ENCODE data around the gene ZC3H11A. TPM values are rescaled to one million over a fixed set of nuclear protein-coding genes. Genes with fewer than 3 reads are reported as not detected.
"Not testable (repeated sequence)": the region's sequence is repeated elsewhere in the genome, so short reads cannot be mapped to it uniquely, and the experiment has no call there.

The ZC3H11A gene
- 100 to 1,000 TPM; 123 to 169 (median 153) TPM for polyA plus RNA-seq (ENCODE audit: insufficient read depth in 1 of 5, insufficient read length in 5 of 5, low replicate concordance in 1 of 5)
- long read RNA-seq, donor 1, full-length matches to known transcripts, result 8 of 222 reads
- long read RNA-seq, donor 1, partial matches to known transcripts, result 214 of 222 reads
- long read RNA-seq, donor 1, other reads (novel, unspliced or antisense), result 0 of 222 reads
- long read RNA-seq, donor 2, partial matches to known transcripts, result 50 of 52 reads
- long read RNA-seq, donor 2, other reads (novel, unspliced or antisense), result 0 of 52 reads
- long read RNA-seq, donor 3, partial matches to known transcripts, result 144 of 147 reads
- long read RNA-seq, donor 3, other reads (novel, unspliced or antisense), result 0 of 147 reads
- long read RNA-seq, donor 4, full-length matches to known transcripts, result 1 of 167 reads
- long read RNA-seq, donor 4, partial matches to known transcripts, result 166 of 167 reads
- long read RNA-seq, donor 4, other reads (novel, unspliced or antisense), result 0 of 167 reads
- long read RNA-seq, donor 5, full-length matches to known transcripts, result 6 of 159 reads
- long read RNA-seq, donor 5, partial matches to known transcripts, result 138 of 159 reads
- long read RNA-seq, donor 5, other reads (novel, unspliced or antisense), result 15 of 159 reads
- long read RNA-seq, donor 6, partial matches to known transcripts, result 179 of 184 reads
- long read RNA-seq, donor 6, other reads (novel, unspliced or antisense), result 0 of 184 reads
- long read RNA-seq, donor 7, full-length matches to known transcripts, result 8 of 61 reads
- long read RNA-seq, donor 7, partial matches to known transcripts, result 53 of 61 reads
- long read RNA-seq, donor 7, other reads (novel, unspliced or antisense), result 0 of 61 reads
- long read RNA-seq, donor 8, partial matches to known transcripts, result 27 of 28 reads
- long read RNA-seq, donor 8, other reads (novel, unspliced or antisense), result 0 of 28 reads

DNA sequence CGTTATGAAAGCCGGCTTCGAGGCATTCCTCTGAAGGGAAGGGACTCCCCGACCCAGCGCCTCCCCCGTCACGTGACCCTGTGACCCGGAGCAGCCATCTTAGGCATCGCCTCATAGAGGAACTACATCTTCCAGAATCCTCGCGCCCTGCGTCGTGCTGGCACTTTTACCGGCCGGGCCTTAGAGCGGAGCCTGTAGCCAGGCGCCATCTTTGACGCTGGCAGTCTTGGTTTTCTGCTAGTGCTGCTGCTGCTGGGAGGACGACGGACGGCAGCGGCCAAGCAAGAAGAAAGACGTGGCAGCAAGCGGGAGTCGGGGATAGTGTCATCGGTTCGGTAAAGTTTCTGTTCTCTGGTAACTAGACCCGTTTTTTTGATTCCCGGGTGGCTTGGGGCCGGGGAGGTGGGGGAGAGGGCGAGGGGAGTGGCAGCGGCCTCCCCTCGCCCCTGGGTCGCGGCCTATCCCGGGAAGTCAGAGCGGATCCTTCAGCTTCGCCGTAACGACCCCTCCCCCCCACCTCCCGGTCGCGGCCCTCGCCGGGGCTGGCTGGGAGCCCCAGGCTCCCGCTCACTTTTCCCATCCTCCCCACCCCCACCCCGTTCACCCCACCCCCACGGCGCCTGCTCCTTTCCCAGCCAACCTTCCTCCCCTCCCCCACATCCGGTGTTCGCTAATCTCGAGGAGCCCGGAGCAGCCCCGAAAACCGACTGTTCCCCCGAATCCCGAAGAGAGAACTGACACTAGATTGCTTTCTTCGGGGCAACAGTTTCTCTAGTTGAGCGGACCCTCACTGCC, at the start of gene ZC3H11A, which contains the start of gene ZBED6:
ZC3H11A (plus strand) TSS at position 183 of the 795 bp plus-strand sequence. CDS start 21,448 bp downstream, outside the sequence.
ZBED6 (plus strand) TSS at position 183 of the 795 bp plus-strand sequence. CDS start 1,900 bp downstream, outside the sequence.
- peak; percentile 95 to 98 for DNase-seq

DNA sequence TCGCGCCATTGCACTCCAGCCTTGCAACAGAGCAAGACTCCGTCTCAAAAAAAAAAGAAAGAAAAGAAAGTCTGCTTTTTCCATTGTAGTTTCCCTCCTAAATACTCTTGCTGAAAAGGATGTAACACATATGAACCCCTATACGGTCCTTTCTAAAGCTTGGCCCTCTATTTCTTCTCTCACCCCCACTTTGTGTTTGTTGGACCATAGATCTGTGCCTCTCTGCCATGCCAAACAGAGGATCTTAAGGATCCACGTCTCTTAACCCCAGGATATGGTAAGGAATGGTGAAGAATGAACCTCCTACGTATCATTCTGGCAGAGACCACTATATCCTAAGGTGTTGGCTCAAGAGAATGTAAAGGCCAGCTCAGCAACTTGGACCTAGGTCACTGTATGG, 49.1 kb upstream of the ZC3H11A start:
- DNase-seq, result no peak

DNA sequence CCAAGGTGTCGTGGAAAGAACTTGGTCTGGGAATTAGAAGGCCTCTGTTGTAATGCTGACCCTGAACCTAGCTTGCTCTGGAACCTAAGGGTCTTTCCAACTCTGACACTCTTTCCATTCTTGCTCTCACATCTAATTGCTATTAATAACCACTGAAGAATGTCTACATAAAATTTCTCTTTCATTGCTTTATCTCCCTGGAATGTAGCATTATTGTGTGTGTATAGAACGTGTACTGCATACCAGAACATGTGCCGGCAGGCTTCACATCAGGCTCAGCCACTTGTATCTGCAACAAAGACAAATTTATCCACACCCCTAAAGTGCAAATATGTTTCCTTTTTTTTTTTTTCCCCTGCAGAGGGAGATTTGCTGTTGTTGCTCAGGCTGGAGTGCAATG, 44.4 kb upstream of the ZC3H11A start:
- DNase-seq, result no peak

DNA sequence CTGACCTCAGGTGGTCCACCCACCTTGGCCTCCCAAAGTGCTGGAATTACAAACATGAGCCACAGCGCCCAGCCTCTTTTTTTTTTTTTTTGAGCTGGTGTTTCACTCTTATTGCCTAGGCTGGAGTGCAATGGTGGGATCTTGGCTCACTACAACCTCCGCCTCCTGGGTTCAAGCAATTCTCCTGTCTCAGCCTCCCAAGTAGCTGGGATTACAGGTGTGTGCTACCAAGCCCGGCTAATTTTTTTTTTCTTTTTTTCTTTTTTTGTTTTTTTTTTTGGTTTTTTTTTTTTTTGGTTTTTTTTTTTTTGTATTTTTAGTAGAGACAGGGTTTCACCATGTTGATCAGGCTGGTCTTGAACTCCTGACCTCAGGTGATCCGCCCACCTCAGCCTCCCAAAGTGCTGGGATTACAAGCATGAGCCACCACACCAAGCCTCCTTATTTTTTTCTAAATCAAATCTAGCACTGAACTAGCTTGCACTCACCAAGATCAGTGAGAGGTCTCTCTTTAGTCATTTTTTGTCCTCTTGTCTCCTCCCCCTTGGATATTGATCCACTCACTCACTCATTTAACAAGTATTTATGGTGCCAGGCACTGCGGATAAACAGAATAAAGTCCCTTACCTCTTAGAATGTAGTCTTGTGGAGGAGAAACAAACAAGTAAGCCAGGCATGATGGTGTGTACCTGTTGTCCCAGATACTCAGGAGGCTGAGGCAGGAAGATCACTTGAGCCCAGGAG, 43.6 kb upstream of the ZC3H11A start:
- DNase-seq, result not testable (repeated sequence)

DNA sequence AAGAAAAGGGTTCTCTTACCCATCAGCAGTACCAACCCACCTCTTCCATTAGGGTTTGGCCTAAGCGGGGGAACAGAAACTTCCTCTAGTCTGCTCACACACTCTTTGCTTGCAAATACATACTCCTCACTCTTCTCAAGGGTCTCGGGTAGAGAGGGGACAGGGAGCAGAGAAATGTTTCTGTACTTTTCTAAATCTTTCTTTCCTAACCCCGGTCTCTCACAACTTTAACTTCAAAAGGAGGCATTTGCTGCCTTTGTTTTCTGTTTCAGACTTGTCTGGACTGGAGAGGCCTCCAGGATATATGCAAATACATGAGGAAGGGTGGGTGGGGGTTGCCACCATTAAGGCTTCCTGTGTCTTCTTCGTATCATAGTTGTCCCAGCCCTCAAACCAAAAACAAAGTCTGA, 41.0 kb upstream of the ZC3H11A start:
- no peak for DNase-seq

DNA sequence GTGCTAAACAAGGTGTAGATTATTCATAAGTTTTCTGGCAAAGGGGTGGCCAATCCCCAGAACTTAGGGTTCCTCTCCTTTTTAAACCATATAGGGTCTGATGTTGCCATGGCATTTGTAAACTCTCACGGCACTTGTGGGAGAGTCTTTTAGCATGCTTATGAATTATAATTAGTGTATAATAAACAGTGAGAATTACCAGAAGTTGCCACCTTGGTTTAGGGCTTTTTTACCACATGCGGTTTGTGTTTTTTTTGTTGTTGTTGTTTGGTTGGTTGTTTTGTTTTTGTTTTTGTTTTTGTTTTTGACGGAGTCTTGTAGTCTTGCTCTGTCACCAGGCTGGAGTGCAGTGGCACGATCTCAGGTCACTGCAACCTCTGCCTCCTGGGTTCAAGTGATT, 39.4 kb upstream of the ZC3H11A start:
- DNase-seq, result no peak

DNA sequence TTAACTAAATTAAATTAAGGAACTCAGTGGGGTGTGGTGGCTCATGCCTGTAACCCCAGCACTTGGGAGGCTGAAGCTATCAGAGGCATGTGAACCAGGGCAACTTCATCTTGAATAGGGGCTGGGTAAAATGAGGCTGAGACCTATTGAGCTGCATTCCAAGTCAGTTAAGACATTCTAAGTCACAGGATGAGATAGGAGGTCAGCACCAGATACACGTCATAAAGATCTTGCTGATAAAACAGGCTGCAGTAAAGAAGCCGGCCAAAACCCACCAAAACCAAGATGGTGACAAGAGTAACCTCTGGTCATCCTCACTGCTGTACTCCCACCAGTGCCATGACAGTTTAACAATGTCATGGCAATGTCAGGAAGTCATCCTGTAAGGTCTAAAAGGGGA, 36.7 kb upstream of the ZC3H11A start:
- not testable (repeated sequence) for DNase-seq

DNA sequence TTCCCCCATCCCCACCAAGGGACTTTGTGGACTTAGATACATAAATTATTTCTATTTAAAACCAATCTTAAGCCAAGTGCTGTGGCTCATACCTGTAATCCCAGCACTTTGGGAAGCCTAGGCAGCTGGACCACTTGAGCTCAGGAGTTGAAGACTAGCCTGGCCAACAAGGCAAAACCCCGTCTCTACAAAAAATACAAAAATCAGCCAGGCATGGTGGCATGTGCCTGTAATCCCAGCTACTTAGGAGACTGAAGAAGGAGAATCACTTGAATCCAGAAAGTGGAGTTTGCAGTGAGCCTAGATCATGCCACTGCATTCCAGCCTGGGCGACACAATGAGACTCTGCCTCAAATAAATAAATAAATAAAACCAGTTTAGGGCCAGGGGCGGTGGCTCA, 34.9 kb upstream of the ZC3H11A start:
- no peak for DNase-seq

DNA sequence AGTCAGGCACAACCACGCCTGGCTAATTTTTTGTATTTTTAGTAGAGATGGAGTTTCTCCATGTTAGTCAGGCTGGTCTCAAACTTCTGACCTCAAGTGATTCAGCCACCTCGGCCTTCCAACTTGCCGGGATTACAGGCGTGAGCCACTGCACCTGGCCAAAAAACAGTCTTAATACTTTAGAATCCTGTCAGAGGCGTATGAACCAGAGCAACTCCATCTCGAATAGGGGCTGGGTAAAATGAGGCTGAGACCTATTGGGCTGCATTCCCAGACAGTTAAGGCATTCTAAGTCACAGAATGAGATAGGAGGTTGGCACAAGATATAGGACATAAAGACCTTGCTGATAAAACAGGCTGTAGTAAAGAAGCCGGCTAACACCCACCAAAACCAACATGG, 33.5 kb upstream of the ZC3H11A start:
- not testable (repeated sequence) for DNase-seq

DNA sequence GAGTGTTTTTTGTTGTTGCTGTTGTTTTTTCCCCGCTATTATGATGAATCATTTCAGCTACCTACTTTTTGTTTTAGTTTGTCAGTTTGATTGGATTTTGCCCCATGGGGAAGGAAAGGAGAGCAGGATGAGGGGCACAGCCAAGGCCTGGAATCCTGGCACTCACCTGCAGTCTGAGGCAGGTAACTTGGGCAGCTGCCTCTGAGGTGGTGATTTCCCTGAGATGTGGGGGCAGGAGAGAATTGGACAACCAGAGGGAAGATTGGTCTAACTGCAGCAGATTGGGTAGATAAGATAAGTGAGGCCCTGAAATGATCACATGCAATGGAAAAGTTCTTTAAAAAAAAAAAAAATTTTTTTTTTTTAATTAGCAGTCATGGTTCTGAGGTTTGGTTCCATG, 31.9 kb upstream of the ZC3H11A start:
- DNase-seq, result no peak

DNA sequence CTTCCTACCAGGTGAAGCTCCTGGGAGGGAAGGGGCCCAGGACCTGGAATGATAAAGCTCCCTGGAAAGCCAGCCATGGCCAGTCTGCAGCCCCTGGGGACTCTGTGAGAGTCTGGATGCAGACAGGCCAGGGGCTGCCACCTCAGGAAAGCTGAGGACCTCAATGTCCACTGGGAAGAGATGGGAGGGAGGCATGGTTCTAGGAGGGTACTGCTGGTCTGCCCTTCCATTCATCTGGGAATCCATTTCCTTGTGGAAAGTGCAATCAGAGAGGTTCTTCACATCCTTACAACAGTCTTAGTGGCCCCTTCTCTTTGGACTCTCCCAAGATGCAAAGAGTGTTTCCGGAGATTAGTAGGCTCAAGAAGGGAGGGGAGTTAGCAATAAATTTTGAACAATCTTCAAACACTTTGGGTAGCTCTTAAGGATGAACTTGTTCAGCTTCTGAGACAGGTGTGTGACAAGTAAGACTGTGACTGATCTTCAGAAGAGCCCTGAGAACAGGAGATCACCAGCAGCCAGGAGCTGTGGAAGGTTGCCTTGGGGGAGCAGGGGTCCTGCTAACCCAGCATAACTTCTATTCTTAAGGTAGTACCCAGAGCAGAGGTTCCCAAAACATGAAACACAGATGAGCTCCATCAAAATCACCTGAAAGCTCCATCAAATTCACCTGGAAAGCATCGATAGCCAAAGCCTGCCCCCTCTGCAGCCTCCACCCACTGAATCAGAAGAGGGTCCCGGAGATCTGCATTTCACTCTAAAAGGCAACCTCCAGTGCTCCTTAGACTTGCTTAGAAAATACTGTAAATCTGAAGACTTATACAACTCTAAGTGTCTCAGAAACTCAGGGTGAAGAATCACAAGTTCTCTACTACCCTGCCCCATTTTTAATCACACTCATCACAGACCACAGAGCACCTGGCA, 31.1 kb upstream of the ZC3H11A start:
- DNase-seq, result no peak

DNA sequence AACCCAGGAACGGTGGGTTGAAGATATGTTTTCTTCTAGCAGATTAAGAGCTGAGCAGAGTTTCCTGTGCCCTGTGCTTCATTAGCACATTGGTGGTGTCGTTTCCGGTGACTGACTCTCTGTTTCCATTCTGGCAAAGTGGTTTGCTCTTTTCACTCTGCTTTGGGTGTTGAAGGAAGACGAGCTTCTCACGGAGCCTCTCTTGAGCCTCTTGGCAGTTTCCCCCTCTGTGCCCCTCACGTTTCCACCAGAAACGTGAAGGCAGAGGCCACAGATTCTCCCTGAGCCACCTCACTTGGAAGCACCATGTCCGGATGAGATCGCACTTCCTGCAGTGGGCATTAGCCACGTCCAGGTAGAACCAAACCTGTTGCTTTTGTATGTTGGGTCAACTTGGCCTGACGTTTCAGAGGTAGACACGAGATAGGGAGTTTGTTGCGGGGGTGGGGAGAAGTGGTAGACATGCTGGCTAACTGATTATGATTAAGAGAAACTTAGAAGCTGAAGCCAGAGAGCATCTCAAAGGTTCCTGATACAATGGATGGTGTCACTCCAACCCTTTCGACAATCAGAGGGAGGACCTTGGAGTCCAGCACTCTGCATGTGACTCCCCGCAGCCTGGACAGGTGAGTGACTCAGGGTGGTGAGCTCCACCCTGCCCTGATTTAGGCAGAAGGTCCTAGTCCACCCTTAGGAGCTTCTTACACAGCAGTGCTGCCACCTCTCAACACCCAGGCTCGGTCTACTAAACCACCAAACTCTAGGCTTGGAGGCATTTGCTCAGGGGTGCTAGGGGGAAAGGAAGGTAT, 30.2 kb upstream of the ZC3H11A start, which contains the start of gene LAX1:
LAX1 (plus strand) TSS at position 155 of the 809 bp plus-strand sequence; CDS start at position 538, 383 bp downstream.
- no peak for DNase-seq

DNA sequence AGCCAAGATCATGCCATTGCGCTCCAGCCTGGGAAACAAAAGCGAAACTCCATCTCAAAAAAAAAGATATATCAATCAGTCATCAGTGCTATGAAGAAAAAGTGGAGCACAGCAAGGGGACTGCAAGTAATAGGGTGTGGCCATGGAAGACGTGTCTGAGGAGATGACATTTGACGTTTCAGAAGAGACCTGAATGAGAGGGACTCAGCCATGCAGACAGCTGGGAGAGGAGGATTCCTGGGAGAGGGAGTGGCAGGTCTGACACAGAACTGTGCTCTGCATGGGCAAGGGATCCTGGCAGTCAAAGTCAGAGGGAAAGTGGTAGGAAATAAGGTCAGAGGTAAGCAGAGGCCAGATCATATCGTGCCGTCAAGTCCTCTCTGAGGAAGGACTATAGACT, 27.2 kb upstream of the ZC3H11A start:
- DNase-seq, result no peak

DNA sequence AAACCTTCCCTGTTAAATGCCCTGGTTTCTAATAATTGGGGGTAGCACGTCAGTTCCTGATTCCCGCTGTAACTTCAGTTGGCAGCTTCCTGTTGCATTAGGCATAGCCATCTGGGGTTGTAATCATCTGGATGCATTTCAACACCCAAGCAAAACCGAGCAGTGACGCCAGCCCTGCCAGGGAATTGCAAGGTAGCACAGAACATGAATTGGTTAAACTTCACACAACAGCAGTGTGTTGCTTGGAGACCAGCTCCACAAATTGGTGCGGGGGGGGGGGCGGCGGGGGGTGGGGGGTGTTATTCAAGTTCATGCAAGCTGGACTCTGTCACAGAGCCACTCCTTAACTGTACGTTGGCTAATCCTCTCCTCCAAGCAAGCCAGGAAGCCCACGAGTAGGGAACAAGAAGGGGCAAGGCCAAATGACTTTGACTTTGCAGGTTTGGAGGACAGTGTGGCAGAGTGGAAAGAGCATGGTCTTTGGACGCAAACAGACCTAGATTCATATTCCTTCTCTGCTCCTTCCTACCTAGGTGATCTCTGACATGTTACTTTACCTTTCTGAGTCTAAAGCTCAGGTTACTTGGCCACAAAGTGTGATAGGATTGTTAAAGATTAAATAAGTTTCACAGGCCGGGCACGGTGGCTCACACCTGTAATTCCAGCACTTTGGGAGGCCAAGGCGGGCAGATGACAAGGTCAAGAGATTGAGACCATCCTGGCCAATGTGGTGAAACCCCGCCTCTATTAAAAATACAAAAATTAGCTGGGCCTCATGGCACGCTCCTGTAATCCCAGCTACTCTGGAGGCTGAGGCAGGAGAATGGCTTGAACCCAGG, 25.7 kb upstream of the ZC3H11A start:
- DNase-seq, result peak; percentile 87 to 88

DNA sequence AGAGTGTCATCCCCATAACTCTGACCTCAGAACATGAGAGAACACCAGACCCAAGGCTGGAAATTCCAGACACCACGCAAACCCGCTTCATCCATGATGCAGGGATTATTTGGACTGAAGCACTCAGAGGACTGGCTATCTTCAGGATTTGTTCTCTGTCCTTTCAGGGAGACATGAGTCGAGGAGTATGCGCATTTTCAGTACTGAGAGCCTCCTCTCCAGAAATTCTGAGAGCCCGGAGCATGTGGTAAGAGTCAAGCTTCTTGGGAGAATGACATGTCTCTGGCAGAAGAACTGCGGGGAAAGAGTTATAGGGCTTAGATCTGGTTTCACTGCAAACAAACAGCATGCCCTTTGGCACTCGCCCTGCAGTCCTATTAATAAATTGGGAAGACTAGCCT, 23.5 kb upstream of the ZC3H11A start:
- DNase-seq, result peak; percentile 27 to 36

DNA sequence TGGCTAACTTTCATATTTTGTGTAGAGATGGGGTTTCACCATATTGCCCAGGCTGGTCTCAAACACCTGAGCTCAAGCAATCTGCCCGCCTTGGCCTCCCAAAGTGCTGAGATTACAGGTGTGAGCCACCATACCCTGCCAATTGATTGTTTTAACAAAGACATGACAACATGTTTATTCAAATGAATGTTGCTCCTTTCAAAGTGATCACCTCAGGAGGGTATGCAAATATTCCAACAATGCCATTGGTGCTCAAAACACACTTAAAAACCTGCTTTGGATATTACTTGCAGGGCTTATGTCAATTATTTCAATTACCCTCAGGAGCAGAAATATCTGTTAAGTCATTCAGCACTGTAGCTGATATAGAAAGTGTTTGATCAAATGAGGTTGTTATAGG, 22.6 kb upstream of the ZC3H11A start:
- no peak for DNase-seq

DNA sequence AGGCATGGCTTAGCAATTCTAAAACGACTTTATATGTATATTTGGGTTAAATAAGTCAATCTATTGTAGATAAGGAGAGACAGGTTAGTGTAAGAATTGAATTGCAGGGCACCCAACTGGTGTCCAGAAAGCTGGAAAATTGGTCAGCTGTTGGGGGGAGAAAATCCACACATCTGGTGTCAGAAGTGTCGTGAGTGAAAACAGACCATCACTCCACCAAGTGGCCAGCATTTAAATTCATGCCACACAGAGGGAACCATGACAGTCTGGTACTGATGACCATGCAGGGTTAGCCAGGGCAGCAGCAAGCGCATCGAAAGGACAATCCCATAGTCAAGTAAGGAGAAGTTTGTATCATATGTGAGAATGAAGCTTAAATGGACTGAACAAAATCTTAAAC, 18.8 kb upstream of the ZC3H11A start:
- no peak for DNase-seq

DNA sequence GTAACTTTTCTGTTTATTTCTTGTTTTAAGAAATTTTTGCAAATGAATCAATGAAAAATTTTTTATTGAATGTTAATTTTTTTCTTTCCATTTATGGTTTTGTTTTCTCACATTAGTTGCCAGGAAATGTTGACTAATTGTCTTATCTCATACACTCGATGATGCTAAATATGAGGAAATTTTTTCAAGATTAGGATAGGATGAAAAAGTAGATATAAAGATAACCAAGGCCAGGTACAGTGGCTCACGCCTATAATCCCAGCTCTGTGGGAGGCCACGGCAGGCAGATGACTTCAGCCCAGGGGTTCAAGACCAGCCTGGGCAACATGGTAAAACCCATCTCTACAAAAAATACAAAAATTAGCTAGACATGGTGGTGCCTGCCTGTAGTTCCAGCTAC, 17.8 kb upstream of the ZC3H11A start:
- no peak for DNase-seq
